Hematopoietic multipotent progenitor cell treated with erythropoietin and hydrocortisone succinate and interleukin-3 and kit ligand, for 15 days (in vitro differentiated cells): ENCODE data around the gene H19.

Experiments used
- DNase-seq: peaks from one replicate; pipeline ENCODE4 v3.0.0-alpha.2; 2015; ENCODE audit warnings: low spot score

H19 gene

GRCh38 chr11:1982873-1983600, 14.6 kb downstream of the H19 start:
- DNase-seq = no peak

- DNase-seq = no peak
Observed at GRCh38 chr11:1979607-1980006, 18.0 kb downstream of the H19 start.

- DNase-seq = no peak
Observed at GRCh38 chr11:1978720-1979473, 18.7 kb downstream of the H19 start.

- no peak for DNase-seq
Observed at GRCh38 chr11:1975185-1975584, 22.5 kb downstream of the H19 start.

- no peak for DNase-seq
Observed at GRCh38 chr11:1970956-1971355, 26.7 kb downstream of the H19 start.

GRCh38 chr11:1969776-1970175, 27.9 kb downstream of the H19 start:
- DNase-seq = no peak

- no peak for DNase-seq
Observed at GRCh38 chr11:1969035-1969434, 28.6 kb downstream of the H19 start.

GRCh38 chr11:1968454-1969002, 29.1 kb downstream of the H19 start:
- no peak for DNase-seq

GRCh38 chr11:1967641-1968225, 29.9 kb downstream of the H19 start:
- no peak for DNase-seq

GRCh38 chr11:1966531-1966930, 31.1 kb downstream of the H19 start:
- no peak for DNase-seq

GRCh38 chr11:1964955-1965354, 32.7 kb downstream of the H19 start:
- no peak for DNase-seq

GRCh38 chr11:1964348-1964747, 33.3 kb downstream of the H19 start:
- no peak for DNase-seq

GRCh38 chr11:1963864-1964263, 33.8 kb downstream of the H19 start:
- DNase-seq = no peak

- DNase-seq = no peak
Observed at GRCh38 chr11:1959786-1960185, 37.9 kb downstream of the H19 start.

- no peak for DNase-seq
Observed at GRCh38 chr11:1958367-1958766, 39.3 kb downstream of the H19 start.

GRCh38 chr11:1953489-1954266, 44.0 kb downstream of the H19 start:
- DNase-seq = no peak

GRCh38 chr11:1952806-1953482, 44.7 kb downstream of the H19 start:
- no peak for DNase-seq

GRCh38 chr11:1949922-1950321, 47.7 kb downstream of the H19 start:
- DNase-seq = no peak

GRCh38 chr11:1949302-1949701, 48.3 kb downstream of the H19 start:
- DNase-seq = no peak

- DNase-seq = no peak
Observed at GRCh38 chr11:1948389-1948788, 49.3 kb downstream of the H19 start.

- no peak for DNase-seq
Observed at GRCh38 chr11:1947592-1948237, 49.9 kb downstream of the H19 start.
